Measurements from ENCODE around the gene NDUFS6.
A peak's percentile ranks its signal among the peaks of the same experiment; 100 is the strongest.

Gene NDUFS6

GRCh38 chr5:1801222-1801966, at the start of gene NDUFS6:
Gene NDUFS6, plus strand, starts transcription at chr5:1801407. Its CDS starts 11 bp downstream, at chr5:1801418.
- DNase-seq, result peak; percentile 66

- DNase-seq, result no peak
Observed at GRCh38 chr5:1751864-1752822, 49.1 kb upstream of the NDUFS6 start.

DNA sequence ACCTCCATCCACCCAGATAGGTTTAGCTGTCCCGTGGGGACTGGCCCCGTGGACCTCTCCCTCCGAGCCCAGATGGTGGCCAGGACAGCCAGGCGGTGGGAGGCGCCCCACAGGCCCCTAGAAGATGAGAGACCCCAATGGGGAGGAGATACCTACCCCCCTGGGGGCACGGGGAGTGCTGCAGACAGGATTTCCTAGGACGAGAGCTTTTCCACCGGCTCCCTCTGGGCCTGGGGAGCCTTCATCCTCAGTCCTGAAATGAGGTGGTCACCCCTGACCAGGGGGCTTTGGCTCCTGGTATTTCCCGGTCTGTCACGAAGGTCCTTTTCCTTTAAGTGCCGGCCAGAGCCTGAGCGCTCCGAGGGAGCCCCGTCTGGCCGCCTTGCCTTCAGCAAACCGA, 48.3 kb upstream of the NDUFS6 start:
- no peak for DNase-seq

DNA sequence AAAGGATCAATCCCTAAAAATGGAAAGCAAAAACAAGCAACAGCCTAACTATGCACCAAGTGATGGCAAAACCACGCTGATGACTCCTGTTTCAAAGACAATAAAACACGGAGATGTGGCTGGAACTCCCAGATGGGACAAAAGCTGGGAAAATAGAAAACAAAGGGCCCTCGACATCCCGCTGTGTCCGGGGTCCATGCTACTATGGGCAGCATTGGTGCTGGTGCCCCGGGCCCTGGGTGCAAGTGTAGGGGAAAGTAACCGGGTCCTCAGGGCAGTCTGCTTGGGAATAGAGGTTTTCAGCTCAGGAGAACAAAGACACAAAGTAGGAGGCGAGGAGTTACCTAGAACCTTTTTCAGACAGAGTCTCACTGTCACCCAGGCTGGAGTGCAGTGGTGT, 47.7 kb upstream of the NDUFS6 start:
- DNase-seq, result no peak

DNA sequence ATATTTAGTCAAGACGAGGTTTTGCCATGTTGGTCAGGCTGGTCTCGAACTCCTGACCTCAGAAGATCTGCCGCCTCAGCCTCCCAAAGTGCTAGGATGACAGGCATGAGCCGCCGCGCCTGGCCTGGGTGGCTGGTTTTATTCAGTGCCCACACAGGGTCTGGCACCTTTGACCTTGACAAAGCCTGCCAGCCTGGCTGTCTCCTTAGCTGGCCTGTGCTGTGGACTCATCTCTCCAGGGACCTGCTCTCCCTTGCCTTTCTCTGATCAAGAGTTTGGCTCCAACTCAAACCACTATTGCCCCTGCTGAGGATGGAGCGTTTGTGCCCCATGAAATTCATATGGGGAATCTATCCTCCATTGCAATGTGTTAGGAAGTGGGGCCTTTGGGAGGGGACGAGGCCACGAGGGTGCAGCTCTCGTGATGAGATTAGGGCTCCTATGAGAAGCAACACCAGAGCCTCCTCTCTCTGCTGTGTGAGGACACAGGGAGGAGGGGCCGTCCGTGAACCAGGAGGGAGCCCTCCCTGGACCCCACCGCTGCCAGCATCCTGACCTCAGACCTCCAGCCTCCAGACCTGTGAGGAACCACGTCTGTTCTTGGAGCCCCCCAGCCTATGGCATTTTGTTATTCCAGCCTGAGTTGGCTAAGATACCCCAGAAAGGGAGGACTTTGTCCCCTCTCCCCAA, 46.5 kb upstream of the NDUFS6 start:
- no peak for DNase-seq

- DNase-seq, result no peak
Observed at GRCh38 chr5:1755321-1755949, 45.8 kb upstream of the NDUFS6 start.

- DNase-seq, result no peak
Observed at GRCh38 chr5:1756481-1756880, 44.7 kb upstream of the NDUFS6 start.

DNA sequence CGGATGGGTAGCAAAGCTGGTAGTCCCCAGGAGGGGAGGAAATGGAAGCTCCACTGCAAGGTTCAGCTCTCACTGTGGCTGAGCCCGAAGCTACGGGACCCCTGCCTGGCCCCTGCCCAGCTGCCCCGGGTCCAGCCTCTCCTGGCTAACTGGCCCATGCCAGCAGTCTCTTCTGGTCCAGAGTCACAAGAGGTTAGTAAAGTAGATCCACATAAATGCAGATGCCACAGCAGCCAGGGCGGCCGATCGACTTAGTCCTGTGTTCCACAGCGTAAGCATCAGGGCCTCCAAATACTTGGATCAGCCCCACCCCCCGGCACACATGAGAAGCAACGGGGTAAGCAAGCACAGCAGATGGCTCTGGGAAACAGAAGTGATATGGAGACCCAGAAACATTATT, 43.7 kb upstream of the NDUFS6 start:
- no peak for DNase-seq

- DNase-seq, result no peak
Observed at GRCh38 chr5:1758574-1758973, 42.6 kb upstream of the NDUFS6 start.

- DNase-seq, result no peak
Observed at GRCh38 chr5:1759378-1759970, 41.7 kb upstream of the NDUFS6 start.

GRCh38 chr5:1760231-1760630, 41.0 kb upstream of the NDUFS6 start:
- no peak for DNase-seq

GRCh38 chr5:1760656-1761452, 40.4 kb upstream of the NDUFS6 start:
- DNase-seq, result no peak

GRCh38 chr5:1761453-1761755, 39.8 kb upstream of the NDUFS6 start:
- DNase-seq, result no peak

GRCh38 chr5:1762121-1762882, 38.9 kb upstream of the NDUFS6 start:
- DNase-seq, result no peak

GRCh38 chr5:1762883-1763547, 38.2 kb upstream of the NDUFS6 start:
- no peak for DNase-seq

DNA sequence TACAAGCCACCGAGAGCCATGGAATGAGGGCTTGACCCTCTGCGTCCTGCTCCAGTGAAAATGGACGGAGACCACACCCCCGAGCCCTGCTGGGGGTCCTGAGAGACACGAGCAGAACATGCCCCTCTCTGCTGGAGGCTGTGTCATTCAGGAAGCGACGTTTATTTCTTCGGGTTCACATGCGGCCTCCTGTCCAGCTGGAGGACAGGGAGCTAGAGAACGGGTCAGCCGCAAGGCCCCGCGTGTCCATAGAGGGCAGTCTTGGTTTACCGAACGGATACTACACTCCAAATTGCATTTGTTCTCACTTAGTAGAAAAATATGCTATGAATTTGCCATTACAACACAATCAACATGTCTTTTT, 37.7 kb upstream of the NDUFS6 start:
- DNase-seq, result peak; percentile 7

DNA sequence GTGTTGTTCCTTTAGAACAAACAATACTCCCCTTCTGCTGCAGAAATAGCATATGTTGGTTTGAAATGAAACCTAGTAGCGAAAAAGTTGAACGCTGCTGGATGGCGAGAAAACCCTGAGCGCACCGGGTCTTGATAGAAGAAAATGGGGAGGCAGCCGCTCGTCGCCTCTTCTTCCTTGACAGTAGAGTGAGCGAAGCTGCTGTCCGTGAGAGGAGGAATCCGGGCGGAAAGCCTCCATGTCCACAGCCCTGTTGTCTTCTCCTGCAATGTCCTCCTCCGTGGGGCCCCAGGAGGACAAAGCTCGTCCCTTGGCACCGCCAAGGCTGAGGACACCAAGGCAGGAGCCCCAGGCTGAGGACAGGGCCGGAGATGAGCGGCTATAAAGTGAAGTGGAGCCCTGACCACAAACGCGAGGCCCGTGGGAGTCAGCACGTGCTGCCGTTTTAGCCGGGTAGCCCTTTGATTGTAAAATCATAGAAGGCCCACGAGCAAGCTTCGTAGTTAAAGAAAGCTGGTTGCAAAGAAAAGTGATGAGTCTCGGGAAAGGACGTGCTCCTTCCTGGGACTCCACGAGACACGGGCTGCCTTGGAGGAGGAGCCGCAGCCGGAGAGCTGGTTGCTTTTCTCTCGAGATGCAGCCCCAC, 37.1 kb upstream of the NDUFS6 start:
- DNase-seq, result no peak

DNA sequence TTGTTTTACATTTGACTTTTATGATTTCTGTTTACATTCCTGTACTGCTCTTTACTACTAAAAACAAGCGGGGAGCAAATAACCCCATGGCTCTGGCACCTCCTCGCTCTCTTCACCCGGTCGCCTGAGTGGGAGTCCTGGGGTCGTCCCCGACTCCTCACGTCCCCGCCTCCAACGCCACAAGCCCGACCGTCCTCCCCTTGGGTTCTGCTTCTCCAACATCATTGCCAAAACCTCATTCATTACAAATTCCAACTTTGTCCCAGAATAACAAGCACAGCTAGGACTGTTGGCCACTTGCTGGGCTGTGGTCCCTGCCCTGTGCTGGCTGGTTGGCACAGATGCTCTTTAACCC, 36.6 kb upstream of the NDUFS6 start:
- DNase-seq, result no peak

DNA sequence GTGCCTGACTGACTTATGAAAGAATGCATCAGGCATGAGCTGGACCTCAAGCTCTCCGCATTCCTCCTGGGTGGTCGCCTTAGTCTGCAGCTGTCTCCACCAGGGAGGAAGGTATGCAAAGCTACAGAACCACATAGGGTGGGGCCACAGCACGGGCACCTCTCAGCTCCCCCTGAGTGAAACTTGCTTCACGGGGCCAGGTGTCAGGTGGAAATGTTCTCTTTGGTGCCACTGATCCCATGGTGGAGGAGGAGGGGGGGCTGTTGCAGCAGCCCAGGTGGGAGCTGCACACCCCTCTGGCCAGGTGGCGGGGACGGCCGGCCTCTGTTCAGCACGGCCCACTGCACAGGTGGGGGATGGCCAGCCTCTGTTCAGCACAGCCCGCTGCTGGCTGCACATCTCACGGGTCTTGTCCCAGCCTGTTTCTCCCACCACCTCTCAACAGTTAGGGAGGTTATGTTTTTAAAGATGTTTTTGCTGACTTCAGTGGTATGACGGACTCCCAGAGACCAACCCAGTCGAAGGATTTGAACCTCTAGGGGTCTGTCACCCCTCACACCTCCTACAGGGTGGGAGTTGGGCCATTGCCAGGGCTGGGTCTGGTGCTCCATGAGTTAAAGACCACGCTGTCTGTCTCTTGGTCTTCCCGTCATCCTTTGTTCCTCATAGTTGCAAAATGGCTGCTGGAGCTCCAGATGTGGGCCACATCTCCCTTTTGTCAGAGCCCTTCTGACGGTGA, 35.9 kb upstream of the NDUFS6 start:
- no peak for DNase-seq

DNA sequence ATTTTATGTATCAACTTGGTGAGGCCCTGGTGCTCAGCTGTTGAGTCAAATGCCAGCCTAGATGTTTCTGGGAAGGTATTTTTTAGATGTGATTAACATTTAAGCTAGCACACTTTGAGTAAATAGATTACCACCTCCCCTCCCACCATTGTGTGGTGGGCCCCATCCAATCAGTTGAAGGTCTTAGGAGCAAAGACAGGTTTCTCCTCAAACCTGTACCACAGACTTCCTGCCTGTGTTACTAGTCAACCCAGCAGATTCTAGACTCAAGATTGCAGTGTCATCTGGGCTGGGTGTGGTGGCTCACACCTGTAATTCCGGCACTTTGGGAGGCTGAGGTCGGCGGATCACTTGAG, 35.3 kb upstream of the NDUFS6 start:
- no peak for DNase-seq

Measured in DMS153 (cell line).